Body of pancreas (tissue), 4 donors: ENCODE data around the gene TUBGCP2. TPM values are rescaled to one million over a fixed set of nuclear protein-coding genes. Genes with fewer than 3 reads are reported as not detected.
A peak's percentile ranks its signal among the peaks of the same experiment; 100 is the strongest.

Source experiments
- ATAC-seq: fragments of 150-250 bp; one replicate; pipeline ENCODE4 v1.9.1; 2016
- DNase-seq, 4 donors: peaks; one replicate each; pipeline ENCODE4 v3.0.0-alpha.2; 2019
- H3K27ac ChIP-seq, 4 donors: fragments of 200-600 bp; sonication (generic); 1 replicate in 3 of 4; 2 replicates in 1 of 4; pipeline versions ENCODE4 v1.5.1 to v1.6.1; 2016 to 2019; ENCODE audit warnings: mild to moderate bottlenecking in 1 of 4, mixed read lengths in 1 of 4, moderate library complexity in 1 of 4
- H3K27me3 ChIP-seq, 2 donors: fragments of 200-600 bp; sonication (generic); one replicate each; pipeline ENCODE4 v1.6.0; 2016; ENCODE audit warnings: mild to moderate bottlenecking in 1 of 2
- H3K36me3 ChIP-seq, 2 donors: fragments of 200-600 bp; sonication (generic); replicated peaks in 1 of 2; 2 replicates each; pipeline ENCODE4 v1.5.1; 2016; ENCODE audit warnings: low read depth in 2 of 2; ENCODE audit not compliant: insufficient read depth in 1 of 2
- H3K4me1 ChIP-seq: fragments of 200-600 bp; sonication (generic); one replicate; pipeline ENCODE4 v1.6.0; 2016
- H3K4me3 ChIP-seq, 2 donors: fragments of 200-600 bp; sonication (generic); 1 replicate in 1 of 2; 2 replicates in 1 of 2; pipeline ENCODE4 v1.5.1; 2016 to 2019
- H3K9me3 ChIP-seq, 3 donors: fragments of 200-600 bp; sonication (generic); 1 replicate in 2 of 3; 2 replicates in 1 of 3; pipeline ENCODE4 v1.5.1; 2016
- CTCF ChIP-seq, 7 experiments: fragments of 450-650 bp in 4 of 7; fragments of 200-600 bp in 3 of 7; sonication (generic) in 3 of 7; IDR thresholded peaks; one replicate each; pipeline ENCODE4 v1.5.1; 2016 to 2019; ENCODE audit warnings: antibody characterized with exemption in 7 of 7
- POLR2A ChIP-seq, 3 donors: fragments of 450-650 bp; IDR thresholded peaks; one replicate each; pipeline ENCODE4 v1.6.1; 2016; ENCODE audit warnings: antibody characterized with exemption in 3 of 3, mild to moderate bottlenecking in 2 of 3
- WGBS, 2 donors: methylation state at CpG; one replicate each; pipeline ENCODE4 v1.1.5; 2017; 5-methylcytosine and 5-hydroxymethylcytosine counted together
- intact Hi-C: fragments of 100-400 bp; cut with DNase I; formaldehyde crosslinking; loops from one replicate; pipeline ENCODE4 v1.15.1; 2023
- total RNA-seq, 2 donors: library from RNA; depleted of rRNA; stranded (reverse); fragments of >200 nt; gene quantifications; one replicate each; pipeline ENCODE4 v1.1.0, GENCODE V29; 2016

Gene TUBGCP2
- total RNA-seq, 2 donors from 2014 or later = 32.2 to 36.6 TPM

DNA sequence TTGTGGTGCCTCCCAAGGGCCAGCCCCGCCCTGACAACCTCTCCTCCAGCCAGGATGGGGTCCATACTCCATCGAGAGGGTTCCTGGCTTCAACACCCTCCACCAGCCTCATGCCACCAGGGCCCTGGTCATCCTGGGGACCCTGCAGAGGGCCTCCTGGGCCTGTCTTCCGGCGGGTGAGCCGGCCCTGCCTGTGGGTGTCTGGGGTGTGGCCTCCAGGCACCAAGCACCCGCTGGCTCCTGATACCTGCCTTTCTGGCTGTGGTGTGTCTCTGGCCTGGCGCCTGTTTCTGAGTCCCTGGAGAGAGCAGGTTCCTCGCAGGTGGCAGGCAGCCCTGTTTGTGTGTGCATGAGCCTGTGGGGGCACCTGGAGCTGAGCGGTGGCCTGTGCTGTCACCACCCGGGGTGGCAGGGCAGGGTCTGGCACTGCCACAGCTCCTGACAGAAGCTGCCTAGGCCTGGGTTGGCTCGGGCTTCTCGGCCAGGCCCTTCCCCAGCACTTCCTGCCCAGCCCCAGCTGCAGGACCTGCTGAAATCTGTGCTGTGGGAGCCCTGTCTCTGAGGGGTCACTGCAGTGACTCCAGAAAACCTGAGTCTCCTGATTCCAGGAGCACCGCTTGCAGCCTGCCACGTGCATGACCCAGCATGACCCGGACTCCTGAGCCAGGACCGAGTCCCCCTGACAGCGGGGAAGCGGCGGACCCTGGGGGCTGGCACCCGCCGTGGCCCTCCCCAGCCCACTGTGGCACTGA is 50.4 kb downstream of the TUBGCP2 start:
- intact Hi-C loops = no loop called here
- peak; percentile 31 for ATAC-seq
- no peak overlapping the region for H3K4me3 ChIP-seq
- H3K36me3 ChIP-seq = no peaks in the 10 kb centered on the region
- no peaks in the 10 kb centered on the region for H3K9me3 ChIP-seq
- TF ChIP-seq POLR2A (IDR thresholded peaks at IDR 0.05) = peak in 1 of 3 donors; percentile 13
- no peak for TF ChIP-seq CTCF (IDR thresholded peaks at IDR 0.05)
- peak overlapping the region; percentile 64 to 77 (median 64) for H3K27ac ChIP-seq
- H3K4me1 ChIP-seq = peaks cover 36% of the 10 kb centered on the region
- 32 to 63% methylated on average over 4 to 20 of the region's 21 CpGs for WGBS, 2 donors
- H3K27me3 ChIP-seq = no peaks in the 10 kb centered on the region
- peak; percentile 65 to 83 (median 79) for DNase-seq

DNA sequence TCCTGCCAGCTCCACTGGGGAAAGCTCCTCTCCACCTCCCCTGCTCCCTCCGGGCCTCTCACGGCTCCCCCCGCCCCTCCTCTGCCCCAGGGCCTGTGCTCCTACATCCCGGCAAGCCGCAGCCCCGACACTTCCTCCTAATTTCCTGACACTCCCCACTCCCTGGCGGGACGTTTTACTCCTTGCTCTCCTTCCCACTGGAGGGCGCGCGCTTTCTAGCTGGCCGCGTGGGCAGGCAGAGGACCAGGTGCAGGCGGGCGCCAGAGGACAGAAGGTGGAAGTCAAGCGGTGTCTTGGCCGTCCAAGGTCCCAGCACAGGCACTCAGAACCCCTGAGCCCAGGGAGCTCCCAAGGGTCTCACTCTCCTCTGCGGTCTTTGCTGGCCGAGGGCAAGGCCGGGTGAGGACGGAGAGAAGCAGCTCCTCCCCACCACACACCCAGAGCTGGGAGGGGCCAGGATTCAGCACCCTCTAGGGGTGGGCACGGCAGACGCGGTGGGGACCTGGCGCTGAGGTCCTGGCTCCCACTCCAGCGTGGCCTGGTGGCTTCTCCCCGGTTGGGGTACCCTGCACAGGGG is 51.1 kb downstream of the TUBGCP2 start:
- 3 to 10% methylated on average over 13 to 27 of the region's 27 CpGs for WGBS, 2 donors
- TF ChIP-seq CTCF (IDR thresholded peaks at IDR 0.05) (peak; percentile 25 to 71 (median 53)), POLR2A (IDR thresholded peaks at IDR 0.05) (peak in 2 of 3 donors; percentile 53 to 54)

GRCh38 chr10:133255323-133255722 is 53.3 kb downstream of the TUBGCP2 start:
- TF ChIP-seq CTCF (IDR thresholded peaks at IDR 0.05) = no peak
- TF ChIP-seq POLR2A (IDR thresholded peaks at IDR 0.05) = no peak
- WGBS, 2 donors = 86 to 100% methylated on average over 3 to 11 of the region's 15 CpGs
- H3K9me3 ChIP-seq = no peaks in the 10 kb centered on the region
- ATAC-seq (no peak), DNase-seq (no peak)
- intact Hi-C loops = no loop called here
- H3K36me3 ChIP-seq = no peaks in the 10 kb centered on the region
- H3K4me1 ChIP-seq = peaks cover 27% of the 10 kb centered on the region
- no peak overlapping the region for H3K27ac ChIP-seq
- H3K27me3 ChIP-seq = no peaks in the 10 kb centered on the region
- no peak overlapping the region for H3K4me3 ChIP-seq

More for the DNA sequence above, 51.1 kb downstream of the TUBGCP2 start:
- DNase-seq = peak; percentile 80 to 85 (median 84)
- no peaks in the 10 kb centered on the region for H3K36me3 ChIP-seq
- no peak overlapping the region for H3K4me3 ChIP-seq
- intact Hi-C loops = no loop called here
- peak; percentile 62 for ATAC-seq
- H3K4me1 ChIP-seq = peaks cover 36% of the 10 kb centered on the region
- peak overlapping the region; percentile 64 to 77 (median 64) for H3K27ac ChIP-seq
- H3K27me3 ChIP-seq = no peaks in the 10 kb centered on the region
- no peaks in the 10 kb centered on the region for H3K9me3 ChIP-seq

DNA sequence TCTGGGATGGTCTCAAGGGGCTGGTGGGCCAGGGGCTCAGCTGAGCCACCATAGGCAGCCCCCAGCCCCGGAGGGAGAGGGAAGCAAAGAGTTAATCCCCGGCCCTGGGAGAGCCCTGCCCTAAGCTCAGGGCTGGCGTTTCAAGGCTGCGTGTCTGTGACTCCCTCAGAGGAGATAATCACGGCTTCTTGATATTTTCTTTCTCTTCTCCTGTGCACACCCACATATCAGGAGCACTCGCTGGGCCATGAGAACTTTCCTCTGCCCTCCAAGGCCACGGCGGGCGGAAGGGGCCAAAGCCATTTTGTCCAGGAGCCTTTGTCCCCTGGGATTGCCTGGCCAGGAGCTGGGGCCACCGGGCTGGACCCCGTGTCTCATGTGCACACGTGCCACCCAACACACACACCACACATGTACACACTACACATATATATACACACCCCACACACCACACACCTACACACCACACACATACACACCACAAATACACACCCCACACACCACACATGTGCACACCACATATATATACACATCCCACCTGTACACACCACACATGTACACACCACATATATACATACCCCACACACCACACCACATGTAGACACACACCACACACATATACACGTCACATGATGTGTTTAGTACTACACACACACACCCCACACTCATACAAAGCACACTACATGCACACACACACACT is 54.1 kb downstream of the TUBGCP2 start:
- WGBS, 2 donors = 30 to 41% methylated on average over 11 to 13 of the region's 13 CpGs
- no peak for TF ChIP-seq POLR2A (IDR thresholded peaks at IDR 0.05)
- no peak for TF ChIP-seq CTCF (IDR thresholded peaks at IDR 0.05)
- intact Hi-C loops = no loop called here
- no peaks in the 10 kb centered on the region for H3K36me3 ChIP-seq
- no peaks in the 10 kb centered on the region for H3K9me3 ChIP-seq
- no peak overlapping the region for H3K27ac ChIP-seq
- no peak for DNase-seq
- peaks cover 27% of the 10 kb centered on the region for H3K4me1 ChIP-seq
- H3K27me3 ChIP-seq = no peaks in the 10 kb centered on the region
- no peak overlapping the region for H3K4me3 ChIP-seq
- no peak for ATAC-seq
